COLO829 (cell line): Measurements from ENCODE around the gene APOL6.
"Not testable (repeated sequence)": the region's sequence is repeated elsewhere in the genome, so short reads cannot be mapped to it uniquely, and the experiment has no call there.

Source experiments
- DNase-seq: peaks from one replicate; pipeline ENCODE4 v3.0.0; 2012; ENCODE audit warnings: low spot score

The APOL6 gene

GRCh38 chr22:35638410-35638809, 9.8 kb upstream of the APOL6 start:
- no peak for DNase-seq

GRCh38 chr22:35641494-35642120, 6.6 kb upstream of the APOL6 start:
- no peak for DNase-seq

- no peak for DNase-seq
Measured at GRCh38 chr22:35642305-35642741, 5.9 kb upstream of the APOL6 start.

GRCh38 chr22:35643991-35644390, 4.3 kb upstream of the APOL6 start:
- no peak for DNase-seq

- no peak for DNase-seq
Measured at GRCh38 chr22:35645646-35646045, 2.6 kb upstream of the APOL6 start.

- DNase-seq, result no peak
Measured at GRCh38 chr22:35649026-35649553, 844 bp downstream of the APOL6 start.

- no peak for DNase-seq
Measured at GRCh38 chr22:35649636-35650250, 1.5 kb downstream of the APOL6 start.

GRCh38 chr22:35651085-35651484, 2.8 kb downstream of the APOL6 start:
- DNase-seq, result no peak

- no peak for DNase-seq
Measured at GRCh38 chr22:35653824-35654223, 5.6 kb downstream of the APOL6 start.

- DNase-seq, result no peak
Measured at GRCh38 chr22:35656284-35656752, 8.1 kb downstream of the APOL6 start.

- no peak for DNase-seq
Measured at GRCh38 chr22:35657571-35658312, 9.5 kb downstream of the APOL6 start.

GRCh38 chr22:35660291-35661127, 12.3 kb downstream of the APOL6 start:
- DNase-seq, result no peak

GRCh38 chr22:35661464-35661863, 13.2 kb downstream of the APOL6 start:
- DNase-seq, result no peak

GRCh38 chr22:35662914-35663313, 14.7 kb downstream of the APOL6 start:
- DNase-seq, result no peak

- DNase-seq, result no peak
Measured at GRCh38 chr22:35663371-35663770, 15.1 kb downstream of the APOL6 start.

GRCh38 chr22:35664955-35665587, 16.8 kb downstream of the APOL6 start:
- no peak for DNase-seq

GRCh38 chr22:35666699-35667098, 18.5 kb downstream of the APOL6 start:
- not testable (repeated sequence) for DNase-seq

- DNase-seq, result no peak
Measured at GRCh38 chr22:35674335-35674734, 26.1 kb downstream of the APOL6 start.

- not testable (repeated sequence) for DNase-seq
Measured at GRCh38 chr22:35676065-35676464, 27.8 kb downstream of the APOL6 start.

- no peak for DNase-seq
Measured at GRCh38 chr22:35677460-35678187, 29.4 kb downstream of the APOL6 start.

GRCh38 chr22:35678836-35679235, 30.6 kb downstream of the APOL6 start:
- no peak for DNase-seq
